Mammary epithelial cell (primary cell): Measurements from ENCODE around the gene EREG.

Source experiments
- CTCF ChIP-seq, 2 donors: IDR thresholded peaks in 1 of 2; conservative IDR thresholded peaks in 1 of 2; 2 replicates each; pipeline ENCODE4 v1.5.1; 2011 to 2012; ENCODE audit warnings: inconsistent platforms in 2 of 2, low read length in 2 of 2, mild to moderate bottlenecking in 2 of 2, control low read depth in 1 of 2, low read depth in 1 of 2; ENCODE audit not compliant: insufficient read depth in 1 of 2; ENCODE audit errors: extremely low read depth in 1 of 2
- EZH2 ChIP-seq: IDR thresholded peaks from 2 replicates; pipeline ENCODE4 v1.6.1; 2012; ENCODE audit warnings: low read length, inconsistent platforms, borderline replicate concordance

- no peak for TF ChIP-seq CTCF (conservative IDR thresholded peaks at IDR 0.05 in 1 of 2, IDR thresholded peaks at IDR 0.05 in 1 of 2; ENCODE audit: extremely low read depth in 1 of 2, insufficient read depth in 1 of 2, low read depth in 1 of 2, low read length in 2 of 2)
- no peak for TF ChIP-seq EZH2
These were observed 45.5 kb upstream of the EREG start for GRCh38 chr4:74319470-74319869.
